ENCODE measurements around the gene ABCF3. TPM values are rescaled to one million over a fixed set of nuclear protein-coding genes. Genes with fewer than 3 reads are reported as not detected.

The ABCF3 gene
- total RNA-seq, 2 experiments from 2014 or later: 61.3 to 68.7 TPM

- POLR2A ChIA-PET: interaction anchor here (0.6 to 2.1 kb wide), 4 partner anchors 10 to 122 kb away, joined by 3 to 6 read pairs (median 4); partner anchors contain the start of gene EEF1AKMT4
- Mint-ChIP-seq H3K4me3 (no peak overlapping the region), H3K36me3 (ENCODE audit: low read depth) (no peaks in the 10 kb centered on the region), H3K9me3 (no peaks in the 10 kb centered on the region), H3K27ac (no peak overlapping the region), H3K4me1 (ENCODE audit: low read depth) (no peaks in the 10 kb centered on the region), H3K27me3 (peaks cover 8% of the 10 kb centered on the region)
- intact Hi-C loops (cut with micrococcal nuclease): no loop called here
- CTCF ChIA-PET: interaction anchor here (2.4 to 2.8 kb wide), 2 partner anchors 9 to 13 kb away, joined by 12 to 30 read pairs; partner anchors contain the start of gene EEF1AKMT4
- ATAC-seq (no peak), DNase-seq (no peak)
- no peak for TF ChIP-seq CTCF (IDR thresholded peaks at IDR 0.05)
Observed at GRCh38 chr3:184237211-184237610, 51.2 kb downstream of the ABCF3 start.

DNA sequence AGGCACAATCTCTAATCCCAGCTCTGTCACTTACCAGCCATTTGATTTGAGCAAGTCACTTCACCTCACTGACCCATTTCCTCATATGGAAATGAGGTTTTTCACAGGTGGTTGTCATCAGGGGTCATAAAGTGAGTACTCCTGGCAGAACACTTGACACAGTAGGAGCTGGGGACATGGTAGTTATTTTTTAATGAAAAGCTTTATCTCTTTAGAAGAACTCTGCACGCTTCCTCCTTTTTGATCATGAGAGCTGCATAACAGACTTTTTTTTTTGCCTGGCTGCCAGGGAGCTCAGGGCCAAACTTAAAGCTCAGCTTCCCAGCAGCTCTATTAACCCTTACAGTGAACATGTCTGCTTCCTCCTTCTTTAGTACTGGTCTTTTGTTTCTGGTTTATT, 51.8 kb downstream of the ABCF3 start:
- Mint-ChIP-seq H3K4me1 (ENCODE audit: low read depth) (no peaks in the 10 kb centered on the region), H3K9me3 (no peaks in the 10 kb centered on the region), H3K27me3 (peaks cover 2% of the 10 kb centered on the region), H3K27ac (no peak overlapping the region), H3K36me3 (ENCODE audit: low read depth) (peaks cover 2% of the 10 kb centered on the region), H3K4me3 (no peak overlapping the region)
- no peak for TF ChIP-seq CTCF (IDR thresholded peaks at IDR 0.05)
- intact Hi-C loops (cut with micrococcal nuclease): no loop called here
- no peak for ATAC-seq
- no peak for DNase-seq
- ChIA-PET POLR2A (interaction anchor here (0.6 to 2.1 kb wide), 3 partner anchors 9 to 596 kb away, joined by 3 to 5 read pairs (median 4); partner anchors contain the start of gene EEF1AKMT4), CTCF (interaction anchor here (2.4 to 2.8 kb wide), 2 partner anchors 10 to 12 kb away, joined by 12 to 30 read pairs; partner anchors contain the start of gene EEF1AKMT4)

- H3K27me3 Mint-ChIP-seq: no peaks in the 10 kb centered on the region
- TF ChIP-seq CTCF (IDR thresholded peaks at IDR 0.05): no peak
- no peaks in the 10 kb centered on the region for H3K9me3 Mint-ChIP-seq
- peaks cover 3% of the 10 kb centered on the region for H3K36me3 Mint-ChIP-seq (ENCODE audit: low read depth)
- DNase-seq: no peak
- no peak overlapping the region for H3K27ac Mint-ChIP-seq
- intact Hi-C loops (cut with micrococcal nuclease): no loop called here
- CTCF ChIA-PET: interaction anchor here (2.4 to 2.8 kb wide), 2 partner anchors 10 to 11 kb away, joined by 12 to 30 read pairs; partner anchors contain the start of gene EEF1AKMT4
- H3K4me3 Mint-ChIP-seq: no peak overlapping the region
- no peaks in the 10 kb centered on the region for H3K4me1 Mint-ChIP-seq (ENCODE audit: low read depth)
- POLR2A ChIA-PET: interaction anchor here (0.6 to 2.1 kb wide), 2 partner anchors 11 to 597 kb away, joined by 3 to 5 read pairs; partner anchors contain the start of gene EEF1AKMT4
- ATAC-seq: no peak
Observed at GRCh38 chr3:184238246-184238818, 52.3 kb downstream of the ABCF3 start.

DNA sequence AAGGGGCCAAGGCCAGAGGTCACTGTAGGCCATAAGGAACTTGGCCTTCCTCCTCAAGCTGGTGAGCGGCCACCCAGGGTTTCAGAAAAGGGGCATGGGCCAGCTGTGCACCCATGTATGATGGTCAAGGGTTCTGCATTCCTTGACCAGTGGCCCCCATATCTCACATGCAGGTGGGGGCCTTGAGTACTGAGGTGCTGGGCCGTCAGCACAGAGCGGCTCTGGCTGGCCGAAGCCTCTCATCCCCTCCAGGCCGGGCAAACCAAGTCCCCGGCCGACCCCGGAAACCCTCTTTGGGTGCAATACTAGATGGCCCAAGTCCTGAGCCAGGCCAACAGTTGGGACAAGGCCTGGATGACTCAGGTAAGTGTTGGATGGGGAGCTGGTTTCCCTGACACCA, 53.2 kb downstream of the ABCF3 start:
- no peak for TF ChIP-seq CTCF (IDR thresholded peaks at IDR 0.05)
- Mint-ChIP-seq H3K27ac (no peak overlapping the region), H3K36me3 (ENCODE audit: low read depth) (peaks cover 3% of the 10 kb centered on the region), H3K4me1 (ENCODE audit: low read depth) (no peaks in the 10 kb centered on the region), H3K27me3 (no peaks in the 10 kb centered on the region), H3K9me3 (no peaks in the 10 kb centered on the region), H3K4me3 (no peak overlapping the region)
- intact Hi-C loops (cut with micrococcal nuclease): no loop called here
- POLR2A ChIA-PET: interaction anchor here (1.8 kb wide), 1 partner anchor 11 kb away, joined by 9 read pairs; the partner anchor contains the start of gene VWA5B2
- CTCF ChIA-PET: interaction anchor here (2.4 kb wide), 2 partner anchors 11 to 12 kb away, joined by 12 to 15 read pairs; partner anchors contain the start of gene EEF1AKMT4
- DNase-seq: no peak
- no peak for ATAC-seq

- Mint-ChIP-seq H3K4me1 (ENCODE audit: low read depth) (no peaks in the 10 kb centered on the region), H3K4me3 (no peak overlapping the region), H3K27me3 (no peaks in the 10 kb centered on the region), H3K9me3 (no peaks in the 10 kb centered on the region), H3K36me3 (ENCODE audit: low read depth) (peaks cover 7% of the 10 kb centered on the region), H3K27ac (no peak overlapping the region)
- ATAC-seq (no peak), DNase-seq (no peak)
- TF ChIP-seq CTCF (IDR thresholded peaks at IDR 0.05): no peak
- intact Hi-C loops (cut with micrococcal nuclease): no loop called here
- CTCF ChIA-PET: interaction anchor here (1.1 to 2.4 kb wide), 6 partner anchors 10 to 344 kb away, joined by 3 to 15 read pairs (median 8); partner anchors contain the start of gene EEF1AKMT4
- POLR2A ChIA-PET: interaction anchor here (1.5 to 1.8 kb wide), 2 partner anchors 11 to 95 kb away, joined by 4 to 9 read pairs; partner anchors contain the start of gene VWA5B2
Observed at GRCh38 chr3:184239708-184240107, 53.7 kb downstream of the ABCF3 start.

Measured in activated CD8-positive, alpha-beta T cell treated with anti-CD3 and anti-CD28 coated beads for 36 hours (primary cell).